SK-N-MC (cell line): ENCODE measurements around the gene SPDYE2.
"Not testable (repeated sequence)": the region's sequence is repeated elsewhere in the genome, so short reads cannot be mapped to it uniquely, and the experiment has no call there.

Source experiments
- EZH2 ChIP-seq: fragments of 200-600 bp; sonication (generic); IDR thresholded peaks from one replicate; pipeline ENCODE4 v1.6.1; 2017; ENCODE audit warnings: antibody characterized with exemption
- FOXP2 ChIP-seq: optimal IDR thresholded peaks from 2 replicates; pipeline ENCODE3; 2011; ENCODE audit warnings: mild to moderate bottlenecking, moderate library complexity; ENCODE audit not compliant: insufficient read depth; ENCODE audit errors: extremely low read length, control extremely low read depth
- POLR2AphosphoS5 ChIP-seq: IDR thresholded peaks from 2 replicates; pipeline ENCODE4 v1.6.1; 2012; ENCODE audit warnings: mild to moderate bottlenecking, low read depth, low read length, borderline replicate concordance

DNA sequence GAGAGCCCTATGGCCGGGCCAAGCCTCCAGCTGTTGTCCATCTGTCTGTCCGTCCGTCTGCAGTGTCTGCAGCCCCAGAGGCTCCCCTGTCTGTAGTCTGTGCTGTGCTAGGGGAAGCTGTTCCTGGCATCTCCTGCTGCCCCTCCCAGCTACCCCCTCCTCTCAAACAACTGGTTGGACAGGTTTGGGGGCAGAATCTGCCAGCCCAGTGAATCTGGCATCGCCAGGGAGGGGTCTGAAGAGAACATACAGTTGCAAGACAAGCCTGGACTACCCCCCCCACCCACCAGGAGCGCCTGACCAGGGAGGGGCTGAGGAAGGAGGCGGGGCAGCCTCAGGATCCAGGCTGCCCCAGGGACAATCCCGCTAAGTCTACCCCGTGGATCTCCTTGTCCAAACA, 7.4 kb upstream of the SPDYE2 start, which contains the start of gene UPK3BL2:
- not testable (repeated sequence) for TF ChIP-seq EZH2, POLR2AphosphoS5, FOXP2
